Central memory CD4-positive, alpha-beta T cell (primary cell): ENCODE results near the gene APBB3.
"Not testable (repeated sequence)": the region's sequence is repeated elsewhere in the genome, so short reads cannot be mapped to it uniquely, and the experiment has no call there.

Source experiments
- DNase-seq: peaks from one replicate; pipeline ENCODE4 v3.0.0; 2022
- total RNA-seq, 3 experiments: gene quantifications; one replicate each; lab custom pipeline; 2026; lab: John Stamatoyannopoulos, UW

APBB3 gene, protein sequence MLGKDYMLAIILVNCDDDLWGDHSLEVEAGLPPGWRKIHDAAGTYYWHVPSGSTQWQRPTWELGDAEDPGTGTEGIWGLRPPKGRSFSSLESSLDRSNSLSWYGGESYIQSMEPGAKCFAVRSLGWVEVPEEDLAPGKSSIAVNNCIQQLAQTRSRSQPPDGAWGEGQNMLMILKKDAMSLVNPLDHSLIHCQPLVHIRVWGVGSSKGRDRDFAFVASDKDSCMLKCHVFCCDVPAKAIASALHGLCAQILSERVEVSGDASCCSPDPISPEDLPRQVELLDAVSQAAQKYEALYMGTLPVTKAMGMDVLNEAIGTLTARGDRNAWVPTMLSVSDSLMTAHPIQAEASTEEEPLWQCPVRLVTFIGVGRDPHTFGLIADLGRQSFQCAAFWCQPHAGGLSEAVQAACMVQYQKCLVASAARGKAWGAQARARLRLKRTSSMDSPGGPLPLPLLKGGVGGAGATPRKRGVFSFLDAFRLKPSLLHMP
- 6.5 to 59.2 (median 27.9) reads per million in 3 experiments for total RNA-seq

DNA sequence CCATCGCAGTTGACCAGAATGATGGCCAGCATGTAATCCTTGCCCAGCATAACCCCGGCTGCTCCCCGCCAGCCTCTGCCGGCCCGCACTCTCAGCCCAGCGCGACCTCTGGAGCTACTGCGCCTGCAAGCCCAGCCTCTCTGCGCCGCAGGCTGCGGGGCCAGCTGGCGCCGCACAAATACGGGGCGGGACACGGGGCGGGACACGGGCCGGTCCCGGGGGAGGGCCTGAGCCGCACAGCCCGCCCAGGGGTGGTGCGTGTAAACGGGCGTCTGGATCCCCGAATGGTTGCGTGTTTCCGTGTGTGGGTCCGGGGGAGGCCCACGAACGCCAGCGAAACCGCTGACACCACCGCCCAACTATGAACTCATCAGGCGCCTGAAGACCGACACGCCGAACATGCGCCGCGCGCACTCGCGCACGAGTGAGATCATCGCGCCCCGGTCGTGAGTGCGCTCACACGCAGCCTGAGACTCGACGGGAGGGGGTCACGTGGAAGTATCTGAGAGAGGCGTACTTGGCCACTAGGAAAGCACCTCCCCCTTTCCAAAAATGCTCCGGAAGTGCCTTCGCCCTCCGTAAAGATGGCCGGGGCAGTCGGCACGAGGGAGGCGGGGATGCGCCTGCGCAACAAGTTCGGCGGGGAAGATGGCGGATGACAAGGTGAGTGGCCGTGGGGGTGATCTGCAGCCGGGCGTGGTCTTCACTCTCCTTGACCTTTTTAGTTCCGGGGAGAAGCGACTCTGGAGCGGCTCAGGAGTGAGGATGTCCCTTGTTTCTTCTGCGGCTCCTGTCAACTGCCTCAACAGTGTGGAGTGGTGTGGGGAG, at the start of gene APBB3, which contains the start of gene SLC35A4:
Gene APBB3, minus strand, starts transcription at position 403 of the 828 bp plus-strand sequence. Its CDS starts 353 bp downstream, at position 50.
Gene SLC35A4, plus strand, starts transcription at position 633 of the 828 bp plus-strand sequence. CDS start 2,342 bp downstream, outside the sequence.
- DNase-seq, result peak; percentile 99

- DNase-seq, result no peak
Observed at GRCh38 chr5:140611020-140611521, 46.7 kb upstream of the APBB3 start.

- DNase-seq, result no peak
Observed at GRCh38 chr5:140609126-140609525, 44.7 kb upstream of the APBB3 start.

- no peak for DNase-seq
Observed at GRCh38 chr5:140608722-140609121, 44.3 kb upstream of the APBB3 start.

DNA sequence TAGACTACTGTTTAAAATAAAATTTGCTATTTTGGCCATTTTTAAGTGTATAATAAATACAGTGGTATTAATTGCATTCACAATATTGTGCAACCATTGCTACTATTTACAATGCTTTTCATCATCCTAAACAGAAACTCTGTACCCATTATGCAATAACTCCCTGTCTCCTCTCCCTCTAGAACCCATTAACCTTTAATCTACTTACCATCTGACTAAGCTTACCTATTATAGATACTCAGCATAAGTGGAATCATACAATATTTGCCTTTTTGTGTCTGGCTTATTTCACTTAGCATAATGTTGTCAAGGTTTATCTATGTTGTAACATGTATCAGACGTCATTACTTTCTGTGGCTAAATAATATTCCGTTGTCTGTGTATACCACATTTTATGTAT, 42.6 kb upstream of the APBB3 start:
- no peak for DNase-seq

DNA sequence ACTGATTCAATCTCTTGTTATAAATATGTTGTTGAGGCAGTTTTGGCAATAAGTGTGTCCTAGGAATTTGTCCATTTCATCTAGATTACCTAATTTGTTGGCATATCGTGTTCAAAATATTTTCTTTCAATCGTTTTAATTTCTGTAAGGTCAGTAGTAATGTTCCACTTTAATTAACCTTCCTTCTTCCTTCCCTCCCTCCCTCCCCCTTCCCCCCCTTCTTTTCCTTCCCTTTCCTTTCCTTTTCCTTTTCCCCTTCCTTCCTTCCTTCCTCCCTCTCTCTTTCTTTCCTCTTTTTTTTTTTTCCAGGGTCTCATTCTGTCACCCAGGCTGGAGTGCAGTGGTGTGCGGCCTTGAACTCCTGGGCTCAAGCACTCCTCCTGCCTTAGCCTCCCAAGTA, 41.5 kb upstream of the APBB3 start:
- no peak for DNase-seq

- DNase-seq, result no peak
Observed at GRCh38 chr5:140603734-140604133, 39.3 kb upstream of the APBB3 start.

- DNase-seq, result not testable (repeated sequence)
Observed at GRCh38 chr5:140603446-140603698, 39.0 kb upstream of the APBB3 start.

DNA sequence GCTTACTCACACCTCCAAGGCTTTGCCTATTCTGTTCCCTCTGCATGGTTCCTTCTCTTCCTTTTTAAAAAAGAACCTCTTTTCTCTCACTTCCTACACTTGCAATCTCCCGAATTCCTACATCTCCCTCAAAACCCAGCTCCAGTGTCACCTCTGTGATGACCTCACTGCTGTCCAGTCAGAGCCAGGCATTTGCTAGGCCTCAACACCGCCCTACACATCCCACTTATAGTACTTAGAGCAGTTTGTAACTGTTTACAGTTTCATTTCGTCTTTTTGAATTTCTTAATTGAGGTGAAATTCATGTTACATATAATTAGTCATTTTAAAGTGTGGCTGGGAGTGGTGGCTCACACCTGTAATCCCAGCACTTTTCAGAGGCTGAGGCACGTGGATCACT, 37.7 kb upstream of the APBB3 start:
- no peak for DNase-seq

- no peak for DNase-seq
Observed at GRCh38 chr5:140600096-140600495, 35.7 kb upstream of the APBB3 start.

- no peak for DNase-seq
Observed at GRCh38 chr5:140598836-140599235, 34.4 kb upstream of the APBB3 start.

DNA sequence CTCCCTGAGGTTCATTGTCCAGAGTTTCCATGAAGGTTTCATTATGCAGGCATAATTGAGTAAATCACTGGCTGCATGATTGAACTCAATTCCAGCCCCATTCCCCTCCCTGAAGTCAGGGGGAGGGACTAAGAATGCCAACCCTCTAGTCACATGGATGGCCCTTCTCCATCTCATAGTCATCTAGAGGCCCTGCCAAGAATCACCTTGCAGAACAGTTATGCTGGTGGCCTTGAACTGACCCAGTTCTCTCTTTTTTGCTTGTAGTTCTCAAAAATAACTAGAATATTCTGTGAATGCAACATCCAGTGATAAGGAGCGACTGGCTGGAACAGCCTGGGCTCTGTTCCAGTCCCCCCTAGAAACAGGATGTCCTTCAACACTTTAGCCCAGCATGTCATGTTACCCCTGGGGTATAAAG, 31.9 kb upstream of the APBB3 start:
- DNase-seq, result no peak

GRCh38 chr5:140595538-140596300, 31.3 kb upstream of the APBB3 start:
- no peak for DNase-seq

- no peak for DNase-seq
Observed at GRCh38 chr5:140594169-140594568, 29.8 kb upstream of the APBB3 start.

GRCh38 chr5:140593070-140593469, 28.7 kb upstream of the APBB3 start:
- DNase-seq, result not testable (repeated sequence)

- DNase-seq, result no peak
Observed at GRCh38 chr5:140591747-140592372, 27.5 kb upstream of the APBB3 start.

DNA sequence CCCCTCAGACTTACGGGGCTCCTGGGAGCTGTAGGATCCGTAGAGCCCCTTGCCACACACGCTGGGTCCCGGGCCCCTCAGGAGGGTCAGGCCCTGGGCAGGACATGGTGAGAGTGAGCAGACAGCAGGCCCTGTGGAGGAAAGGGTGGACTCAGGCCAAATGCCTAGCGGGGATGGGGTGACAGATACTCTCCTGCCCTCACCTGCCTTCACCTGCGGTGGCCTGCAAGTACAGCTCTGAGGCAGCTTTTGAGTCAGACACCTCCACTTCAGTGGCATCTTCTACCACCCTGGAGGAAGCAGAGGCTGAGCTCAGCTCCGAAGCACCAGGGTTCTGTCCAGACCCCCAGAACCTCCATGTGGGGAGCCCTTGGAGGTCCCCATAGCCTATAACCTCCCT, 26.5 kb upstream of the APBB3 start:
- no peak for DNase-seq

GRCh38 chr5:140588311-140589070, 24.1 kb upstream of the APBB3 start:
- DNase-seq, result no peak

GRCh38 chr5:140587495-140587894, 23.1 kb upstream of the APBB3 start:
- no peak for DNase-seq

- not testable (repeated sequence) for DNase-seq
Observed at GRCh38 chr5:140579188-140579747, 14.9 kb upstream of the APBB3 start.

DNA sequence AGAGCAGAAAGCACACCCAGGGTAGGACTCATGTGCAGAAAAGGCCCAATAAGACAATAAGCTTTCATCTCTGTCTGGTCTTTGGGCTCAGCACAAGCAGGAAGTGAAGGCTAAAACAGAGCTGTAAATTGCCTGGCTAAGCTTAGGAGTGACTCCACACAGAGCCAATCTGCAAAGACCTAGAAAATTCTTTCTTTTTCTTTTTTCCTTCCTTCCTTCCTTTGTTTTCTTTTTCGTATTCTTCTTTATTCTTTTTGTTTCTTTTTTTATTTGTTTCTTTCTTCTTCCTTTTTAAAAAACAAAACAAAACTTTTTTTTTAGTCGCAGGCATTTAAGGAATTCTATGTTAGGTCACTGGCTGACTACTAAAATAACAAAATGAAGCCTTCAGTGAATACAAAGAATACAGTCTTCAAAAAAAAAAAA, 12.4 kb upstream of the APBB3 start:
- no peak for DNase-seq
